GM15510 (cell line): Measurements from ENCODE around the gene SIPA1L3.

Source experiments
- POLR2A ChIP-seq: IDR thresholded peaks from 3 replicates; pipeline ENCODE4 v1.6.1; 2011; ENCODE audit warnings: borderline replicate concordance; ENCODE audit not compliant: insufficient read length; ENCODE audit errors: extremely low read depth

Gene SIPA1L3

GRCh38 chr19:38062959-38063761 lies 156.2 kb downstream of the SIPA1L3 start:
- no peak for TF ChIP-seq POLR2A

- TF ChIP-seq POLR2A = no peak
Measured at GRCh38 chr19:38063928-38064327, 156.9 kb downstream of the SIPA1L3 start.

- no peak for TF ChIP-seq POLR2A
Measured at GRCh38 chr19:38064661-38065425, 157.8 kb downstream of the SIPA1L3 start.

GRCh38 chr19:38068826-38069225 lies 161.8 kb downstream of the SIPA1L3 start:
- TF ChIP-seq POLR2A = no peak

- no peak for TF ChIP-seq POLR2A
Measured at GRCh38 chr19:38070573-38070972, 163.6 kb downstream of the SIPA1L3 start.

- TF ChIP-seq POLR2A = no peak
Measured at GRCh38 chr19:38071647-38072046, 164.6 kb downstream of the SIPA1L3 start.

GRCh38 chr19:38072776-38073750 lies 166.1 kb downstream of the SIPA1L3 start:
- no peak for TF ChIP-seq POLR2A

- TF ChIP-seq POLR2A = no peak
Measured at GRCh38 chr19:38073841-38074685, 167.1 kb downstream of the SIPA1L3 start.

- TF ChIP-seq POLR2A = no peak
Measured at GRCh38 chr19:38076337-38076736, 169.3 kb downstream of the SIPA1L3 start.

- TF ChIP-seq POLR2A = no peak
Measured at GRCh38 chr19:38078302-38078930, 171.4 kb downstream of the SIPA1L3 start.

GRCh38 chr19:38079926-38080380 lies 172.9 kb downstream of the SIPA1L3 start:
- no peak for TF ChIP-seq POLR2A

- no peak for TF ChIP-seq POLR2A
Measured at GRCh38 chr19:38081547-38082255, 174.7 kb downstream of the SIPA1L3 start.
